H54 (cell line): ENCODE data around the gene NAXE.
A peak's percentile ranks its signal among the peaks of the same experiment; 100 is the strongest.
"Not testable (repeated sequence)": the region's sequence is repeated elsewhere in the genome, so short reads cannot be mapped to it uniquely, and the experiment has no call there.

Experiments used
- DNase-seq: peaks from one replicate; pipeline ENCODE4 v3.0.0; 2011; ENCODE audit warnings: low spot score, mixed read lengths; ENCODE audit not compliant: insufficient read length
- FAIRE-seq: peaks from 3 replicates; lab custom pipeline; 2011; peaks lifted over from hg19 to GRCh38; lab: Jason Lieb, UNC
- POLR2A ChIP-seq: IDR thresholded peaks from 2 replicates; pipeline ENCODE4 v1.6.1; 2011; ENCODE audit warnings: low read depth, mild to moderate bottlenecking, low read length

Gene NAXE

GRCh38 chr1:156592910-156593660 lies 1.5 kb downstream of the NAXE start:
- DNase-seq (no peak), FAIRE-seq (no peak)
- TF ChIP-seq POLR2A = no peak

- DNase-seq (no peak), FAIRE-seq (no peak)
- TF ChIP-seq POLR2A = no peak
Observed at GRCh38 chr1:156593661-156593989, 2.0 kb downstream of the NAXE start.

- FAIRE-seq (no peak), DNase-seq (no peak)
- no peak for TF ChIP-seq POLR2A
Observed at GRCh38 chr1:156594190-156594589, 2.6 kb downstream of the NAXE start.

- no peak for FAIRE-seq
- DNase-seq = no peak
- TF ChIP-seq POLR2A = no peak
Observed at GRCh38 chr1:156595016-156595415, 3.4 kb downstream of the NAXE start.

GRCh38 chr1:156596426-156596825 lies 4.8 kb downstream of the NAXE start:
- DNase-seq = no peak
- no peak for FAIRE-seq
- no peak for TF ChIP-seq POLR2A

GRCh38 chr1:156598125-156598524 lies 6.5 kb downstream of the NAXE start:
- TF ChIP-seq POLR2A = no peak
- FAIRE-seq (no peak), DNase-seq (no peak)

- FAIRE-seq = no peak
- no peak for TF ChIP-seq POLR2A
- no peak for DNase-seq
Observed at GRCh38 chr1:156598731-156599432, 7.3 kb downstream of the NAXE start.

GRCh38 chr1:156599811-156600210 lies 8.2 kb downstream of the NAXE start:
- TF ChIP-seq POLR2A = no peak
- no peak for FAIRE-seq
- no peak for DNase-seq

GRCh38 chr1:156600733-156601121 lies 9.2 kb downstream of the NAXE start:
- DNase-seq (no peak), FAIRE-seq (no peak)
- no peak for TF ChIP-seq POLR2A

GRCh38 chr1:156601122-156601830 lies 9.7 kb downstream of the NAXE start, which contains the start of gene GPATCH4:
Gene GPATCH4 (minus strand): TSS chr1:156601479.
- peak; percentile 87 for TF ChIP-seq POLR2A
- DNase-seq (peak; percentile 78), FAIRE-seq (no peak)

- TF ChIP-seq POLR2A = no peak
- no peak for FAIRE-seq
- DNase-seq = no peak
Observed at GRCh38 chr1:156601892-156602291, 10.3 kb downstream of the NAXE start.

- TF ChIP-seq POLR2A = no peak
- no peak for FAIRE-seq
- DNase-seq = no peak
Observed at GRCh38 chr1:156602557-156602993, 11.0 kb downstream of the NAXE start.

GRCh38 chr1:156607344-156607743 lies 15.8 kb downstream of the NAXE start:
- not testable (repeated sequence) for DNase-seq, FAIRE-seq

GRCh38 chr1:156608036-156608674 lies 16.6 kb downstream of the NAXE start:
- DNase-seq (peak; percentile 57), FAIRE-seq (peak; percentile 87)
- TF ChIP-seq POLR2A = no peak

GRCh38 chr1:156608981-156609380 lies 17.4 kb downstream of the NAXE start:
- DNase-seq = no peak
- no peak for FAIRE-seq
- no peak for TF ChIP-seq POLR2A

- not testable (repeated sequence) for FAIRE-seq, DNase-seq
Observed at GRCh38 chr1:156610072-156610471, 18.5 kb downstream of the NAXE start.
